Kidney (tissue), 14 donors: ENCODE results near the gene NARS2. TPM values are rescaled to one million over a fixed set of nuclear protein-coding genes. Genes with fewer than 3 reads are reported as not detected.

Source experiments
- DNase-seq, 5 donors: peaks; one replicate each; pipeline ENCODE4 v3.0.0-alpha.2; 2013 to 2020
- FAIRE-seq: peaks from 2 replicates; lab custom pipeline; 2012; peaks lifted over from hg19 to GRCh38; lab: Jason Lieb, UNC
- H3K27ac ChIP-seq, 2 donors: one replicate each; pipeline ENCODE4 v1.7.0; 2013; ENCODE audit warnings: low read depth in 2 of 2, low read length in 2 of 2, inconsistent platforms in 1 of 2
- H3K27me3 ChIP-seq: one replicate; pipeline ENCODE4 v1.7.1; 2013; ENCODE audit warnings: low read length, inconsistent platforms; ENCODE audit not compliant: control insufficient read depth, insufficient read depth
- H3K36me3 ChIP-seq, 3 donors: one replicate each; pipeline versions ENCODE4 v1.7.0 to v1.7.1; 2013; ENCODE audit warnings: low read length in 3 of 3, control low read depth in 1 of 3, inconsistent platforms in 1 of 3; ENCODE audit not compliant: insufficient read depth in 3 of 3, control insufficient read depth in 2 of 3
- H3K4me1 ChIP-seq, 3 donors: one replicate each; pipeline versions ENCODE4 v1.7.0 to v1.7.1; 2013; ENCODE audit warnings: low read length in 3 of 3, inconsistent platforms in 1 of 3, low read depth in 1 of 3; ENCODE audit not compliant: control insufficient read depth in 2 of 3, insufficient read depth in 2 of 3
- H3K4me3 ChIP-seq, 3 donors: one replicate each; pipeline versions ENCODE4 v1.7.0 to v1.8.1; 2013; ENCODE audit warnings: low read length in 3 of 3, control low read depth in 1 of 3, inconsistent platforms in 1 of 3
- H3K9ac ChIP-seq, 3 donors: one replicate each; pipeline versions ENCODE4 v1.7.0 to v1.7.1; 2013; ENCODE audit warnings: low read length in 3 of 3, control low read depth in 1 of 3, inconsistent platforms in 1 of 3
- H3K9me3 ChIP-seq, 3 donors: one replicate each; pipeline versions ENCODE4 v1.7.0 to v1.7.1; 2013; ENCODE audit warnings: low read length in 3 of 3, control low read depth in 1 of 3, inconsistent platforms in 1 of 3; ENCODE audit not compliant: control insufficient read depth in 2 of 3, insufficient read depth in 1 of 3
- CTCF ChIP-seq: IDR thresholded peaks from 3 replicates; pipeline ENCODE4 v1.5.1; 2012; ENCODE audit warnings: mild to moderate bottlenecking, moderate library complexity, borderline replicate concordance; ENCODE audit not compliant: insufficient read depth; ENCODE audit errors: extremely low read depth
- intact Hi-C: fragments of 100-400 bp; cut with DNase I; formaldehyde crosslinking; loops from one replicate; pipeline ENCODE4 v1.11.1; 2022
- polyA plus RNA-seq: library from polyadenylated mRNA; stranded (reverse); fragments of 350-450 nt; fragmentation: Illumina TruSeq; extraction: RNeasy Lipid Tissue Mini Kit (QIAGEN cat#74804); gene quantifications from one replicate; pipeline ENCODE4 v1.2.3, GENCODE V29; 2014; ENCODE audit warnings: low read depth, low replicate concordance; ENCODE audit not compliant: insufficient read depth
- total RNA-seq: library from RNA; stranded (reverse); fragmentation: NEBNext Ultra II Directional; extraction: Animal tissue kit (Norgen Biotek cat#: 25700); gene quantifications from one replicate; pipeline ENCODE4 v1.2.1, GENCODE V29; 2021
- donor health status: control.
- donor health status: control.
- donor health status: control.
- donor health status: control.
- donor health status: control.
- donor health status: DM: yes; HTN: yes; CAD: no.
- donor health status: Normal renal cell carcinoma (clear cell type).

NARS2 gene
- total and polyA plus RNA-seq, 2 donors from 2014 or later = 13.0 to 13.2 TPM

- Histone ChIP-seq H3K4me3 (peak overlapping the region in 1 of 3 donors; percentile 40), H3K27me3 (no peaks in the 10 kb centered on the region), H3K9me3 (no peaks in the 10 kb centered on the region), H3K9ac (no peak overlapping the region), H3K36me3 (peaks cover 0 to 2% (median 0%) of the 10 kb centered on the region in 3 donors), H3K27ac (no peak overlapping the region), H3K4me1 (peaks cover 0 to 5% (median 3%) of the 10 kb centered on the region in 3 donors)
- TF ChIP-seq CTCF = no peak
- DNase-seq (no peak), FAIRE-seq (no peak)
- intact Hi-C loops = no loop called here
These were observed 24.8 kb downstream of the NARS2 start for GRCh38 chr11:78549624-78550409.

GRCh38 chr11:78548911-78549590 lies 25.6 kb downstream of the NARS2 start:
- peaks cover 0 to 5% (median 3%) of the 10 kb centered on the region in 3 donors for H3K4me1 ChIP-seq
- peaks cover 0 to 2% (median 0%) of the 10 kb centered on the region in 3 donors for H3K36me3 ChIP-seq
- intact Hi-C loops = no loop called here
- FAIRE-seq (no peak), DNase-seq (peak in 1 of 5 donors; percentile 25)
- no peak for TF ChIP-seq CTCF
- H3K9me3 ChIP-seq = no peaks in the 10 kb centered on the region
- no peaks in the 10 kb centered on the region for H3K27me3 ChIP-seq
- no peak overlapping the region for H3K4me3 ChIP-seq
- H3K27ac ChIP-seq = no peak overlapping the region
- no peak overlapping the region for H3K9ac ChIP-seq

GRCh38 chr11:78547931-78548705 lies 26.5 kb downstream of the NARS2 start:
- peaks cover 0 to 5% (median 3%) of the 10 kb centered on the region in 3 donors for H3K4me1 ChIP-seq
- no peaks in the 10 kb centered on the region for H3K27me3 ChIP-seq
- no peak overlapping the region for H3K4me3 ChIP-seq
- no peaks in the 10 kb centered on the region for H3K9me3 ChIP-seq
- H3K36me3 ChIP-seq = peaks cover 0 to 2% (median 0%) of the 10 kb centered on the region in 3 donors
- no peak for TF ChIP-seq CTCF
- intact Hi-C loops = no loop called here
- no peak overlapping the region for H3K9ac ChIP-seq
- no peak for DNase-seq
- no peak for FAIRE-seq
- H3K27ac ChIP-seq = no peak overlapping the region
